NCI-H187 treated with DMSO at 0.1 percent for 48 hours (cell line): Measurements from ENCODE around the gene LHB.
"Not testable (repeated sequence)": the region's sequence is repeated elsewhere in the genome, so short reads cannot be mapped to it uniquely, and the experiment has no call there.

Source experiments
- DNase-seq: peaks from one replicate; lab custom pipeline; 2025; lab: John Stamatoyannopoulos, UW

The LHB gene

DNA sequence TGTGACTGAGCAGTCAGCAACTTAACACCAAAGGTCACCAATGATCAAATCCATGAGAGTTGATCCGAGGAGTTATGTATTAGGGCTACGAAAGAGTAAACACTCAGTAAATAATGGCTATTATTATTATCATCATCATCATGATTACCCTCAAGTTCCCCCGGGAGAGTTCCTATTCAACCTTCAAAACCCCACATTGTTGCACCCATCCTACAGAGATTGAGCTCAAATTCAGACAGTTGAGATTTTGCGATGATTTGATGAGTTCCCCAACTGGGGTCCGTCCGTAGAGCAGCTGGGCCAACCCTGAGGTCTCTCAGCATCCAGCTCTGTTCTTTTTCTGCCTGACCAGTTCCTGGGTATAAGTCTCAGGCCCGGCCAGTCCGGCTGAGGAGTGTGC lies 21.2 kb upstream of the LHB start:
- DNase-seq = not testable (repeated sequence)

- DNase-seq = not testable (repeated sequence)
These were observed 19.9 kb upstream of the LHB start, which contains the start of gene CGB1 for GRCh38 chr19:49036815-49037214. CGB1 (minus strand) TSS chr19:49036895; CDS start chr19:49036711, 184 bp downstream.

- DNase-seq = not testable (repeated sequence)
These were observed 14.9 kb upstream of the LHB start, which contains the start of gene CGB2 for GRCh38 chr19:49031642-49032301. CGB2 (plus strand) TSS chr19:49031890; CDS start chr19:49032096, 206 bp downstream.

GRCh38 chr19:49030323-49030722 lies 13.4 kb upstream of the LHB start:
- not testable (repeated sequence) for DNase-seq

DNA sequence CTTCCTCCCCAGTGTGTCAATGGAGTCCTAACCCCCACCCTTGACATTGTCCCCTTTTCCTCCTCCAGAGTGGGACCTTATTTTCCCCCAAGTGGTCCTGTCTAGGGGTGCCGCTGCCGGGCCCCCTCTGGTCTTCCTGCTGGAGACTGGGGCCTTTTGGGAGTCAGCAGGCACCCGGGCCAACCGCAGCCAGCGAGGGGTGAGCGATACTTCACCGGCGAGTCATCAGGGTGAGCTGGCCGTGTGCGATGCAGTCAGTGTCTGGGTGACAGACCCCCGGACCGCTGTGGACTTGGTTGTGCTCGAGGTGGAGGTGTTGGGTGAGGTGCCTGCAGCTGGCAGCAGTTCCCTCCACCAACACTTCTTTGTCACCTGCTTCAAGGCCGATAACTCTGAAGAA lies 12.9 kb upstream of the LHB start:
- DNase-seq = not testable (repeated sequence)

- not testable (repeated sequence) for DNase-seq
These were observed 11.8 kb upstream of the LHB start for GRCh38 chr19:49028686-49029085.

DNA sequence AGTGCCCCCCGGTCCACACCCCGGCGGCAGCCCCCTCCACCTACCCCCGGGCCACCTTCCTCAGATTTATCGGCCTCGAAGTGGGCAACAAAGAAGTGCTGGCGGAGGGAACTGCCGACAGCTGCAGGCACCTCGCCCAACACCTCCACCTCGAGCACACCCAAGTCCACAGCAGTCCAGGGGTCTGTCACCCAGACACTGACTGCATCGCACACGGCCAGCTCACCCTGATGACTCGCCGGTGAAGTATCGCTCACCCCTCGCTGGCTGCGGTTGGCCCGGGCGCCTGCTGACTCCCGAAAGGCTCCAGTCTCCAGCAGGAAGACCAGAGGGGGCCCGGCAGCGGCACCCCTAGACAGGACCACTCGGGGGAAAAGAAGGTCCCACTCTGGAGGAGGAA lies 8.7 kb upstream of the LHB start:
- not testable (repeated sequence) for DNase-seq

- not testable (repeated sequence) for DNase-seq
These were observed 8.2 kb upstream of the LHB start for GRCh38 chr19:49025088-49025487.

GRCh38 chr19:49024233-49024632 lies 7.3 kb upstream of the LHB start, which contains the start of gene CGB3:
CGB3 (minus strand) TSS chr19:49024333; CDS start chr19:49023971, 362 bp downstream.
- DNase-seq = not testable (repeated sequence)

- DNase-seq = no peak
These were observed 5.2 kb upstream of the LHB start for GRCh38 chr19:49022116-49022515.

- no peak for DNase-seq
These were observed 4.3 kb upstream of the LHB start for GRCh38 chr19:49020931-49021895.

- DNase-seq = no peak
These were observed 3.5 kb upstream of the LHB start for GRCh38 chr19:49020342-49020741.

GRCh38 chr19:49019242-49019932 lies 2.5 kb upstream of the LHB start:
- peak; percentile 26 for DNase-seq

DNA sequence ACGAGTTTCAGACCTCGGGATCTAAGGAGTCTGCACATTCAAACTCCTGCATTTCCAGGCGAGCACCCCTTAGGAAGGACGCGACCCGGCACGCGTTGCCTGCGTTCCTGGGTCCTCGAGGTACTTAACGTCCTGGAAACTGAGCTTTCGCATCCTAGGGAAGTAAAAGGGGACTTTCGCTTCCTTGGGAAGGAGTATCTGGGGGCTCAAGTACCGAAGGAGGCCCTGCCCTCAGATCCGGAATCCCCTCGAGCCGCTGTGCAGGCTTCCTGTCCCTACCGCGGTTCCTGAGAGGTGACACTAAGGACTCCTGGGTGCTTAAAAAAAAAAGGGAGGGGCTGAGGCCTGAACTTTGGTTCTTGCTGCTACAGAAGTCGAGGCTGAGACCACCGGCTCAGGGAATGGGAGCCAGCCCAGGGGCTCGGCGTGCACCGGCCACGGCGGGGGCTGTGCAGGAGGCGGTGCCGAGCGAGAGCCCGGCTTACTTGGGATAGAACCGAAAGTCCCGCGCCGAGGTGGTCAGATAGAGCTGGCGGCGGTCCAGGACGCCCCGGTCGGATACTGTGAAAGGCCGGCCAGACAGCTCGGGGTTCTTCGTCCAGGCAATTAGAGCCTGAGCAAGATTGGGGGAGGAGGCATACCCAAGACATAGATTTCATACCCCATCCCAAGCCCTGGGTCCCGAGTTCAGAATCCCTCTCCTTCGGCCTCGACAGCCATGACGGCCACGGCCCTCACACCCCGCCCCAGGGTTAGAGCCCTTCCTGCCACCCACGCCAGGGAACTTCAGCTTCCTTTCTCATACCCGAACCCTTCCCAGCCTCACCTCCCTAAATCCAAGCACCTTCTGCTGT lies 1.7 kb upstream of the LHB start:
- DNase-seq = not testable (repeated sequence)

GRCh38 chr19:49017666-49018351 lies 918 bp upstream of the LHB start:
- no peak for DNase-seq

DNA sequence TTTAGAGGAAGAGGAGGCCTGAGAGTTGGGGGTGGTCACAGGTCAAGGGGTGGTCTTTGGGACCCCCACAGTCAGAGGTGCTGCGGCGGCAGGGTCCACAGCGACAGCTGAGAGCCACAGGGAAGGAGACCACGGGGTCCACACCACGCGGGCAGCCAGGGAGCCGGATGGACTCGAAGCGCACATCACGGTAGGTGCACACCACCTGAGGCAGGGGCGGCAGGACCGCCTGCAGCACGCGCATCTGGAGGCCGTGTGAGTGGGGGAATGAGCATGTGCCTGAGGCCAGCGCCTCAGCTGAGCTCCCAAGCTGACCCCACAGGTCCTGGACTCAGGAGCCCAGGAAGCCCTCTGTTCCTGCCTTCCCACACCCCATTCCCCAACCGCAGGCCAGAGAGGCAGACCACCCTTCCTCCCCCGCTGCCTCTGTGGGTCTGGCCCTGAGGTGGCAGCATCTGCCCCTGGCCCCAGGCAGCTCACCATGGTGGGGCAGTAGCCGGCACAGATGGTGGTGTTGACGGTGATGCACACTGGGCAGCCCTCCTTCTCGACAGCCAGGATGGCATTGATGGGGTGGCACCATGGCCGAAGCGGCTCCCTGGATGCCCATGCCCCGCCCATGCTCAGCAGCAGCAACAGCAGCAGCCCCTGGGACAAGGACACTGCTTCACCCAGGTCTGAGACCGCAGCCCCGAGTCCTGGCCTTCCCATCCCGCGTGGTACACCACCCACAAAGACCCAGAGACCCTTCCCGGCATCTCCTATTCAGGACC lies 638 bp downstream of the LHB start:
- DNase-seq = no peak

- no peak for DNase-seq
These were observed 2.0 kb downstream of the LHB start for GRCh38 chr19:49014870-49015255.

DNA sequence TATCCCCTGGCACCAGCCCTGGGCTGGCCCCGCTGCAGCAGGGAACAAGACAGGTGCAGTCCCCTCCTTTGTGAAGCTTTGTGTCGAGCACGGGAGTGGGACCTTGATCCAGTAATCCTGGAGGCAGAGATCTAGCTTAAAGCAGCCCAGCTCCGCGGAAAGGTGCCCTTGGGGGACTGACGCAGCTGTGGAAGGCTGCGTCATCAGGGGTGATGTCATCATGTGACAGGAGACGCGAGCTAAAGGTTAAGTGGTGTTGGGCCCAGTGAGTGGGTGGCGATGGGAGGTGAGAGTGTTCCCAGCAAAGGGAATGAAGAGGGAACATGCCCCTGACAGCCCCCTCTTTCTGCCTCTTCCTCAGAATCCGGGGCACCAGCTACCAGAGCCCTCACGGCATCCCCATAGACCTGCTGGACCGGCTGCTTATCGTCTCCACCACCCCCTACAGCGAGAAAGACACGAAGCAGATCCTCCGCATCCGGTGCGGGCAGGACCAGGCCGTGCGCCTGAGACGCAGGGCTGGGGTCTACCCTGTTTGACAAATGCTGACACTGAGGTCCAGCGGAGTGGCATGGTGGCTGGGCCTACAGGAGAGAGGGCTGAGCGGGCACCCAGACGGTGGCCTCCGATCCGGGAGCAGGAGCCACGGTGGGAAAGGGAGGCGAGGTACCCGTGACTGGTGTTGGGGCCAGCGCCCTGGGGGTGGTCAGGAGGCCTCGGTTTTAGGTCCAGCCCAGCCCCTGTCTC lies 2.6 kb downstream of the LHB start:
- no peak for DNase-seq

DNA sequence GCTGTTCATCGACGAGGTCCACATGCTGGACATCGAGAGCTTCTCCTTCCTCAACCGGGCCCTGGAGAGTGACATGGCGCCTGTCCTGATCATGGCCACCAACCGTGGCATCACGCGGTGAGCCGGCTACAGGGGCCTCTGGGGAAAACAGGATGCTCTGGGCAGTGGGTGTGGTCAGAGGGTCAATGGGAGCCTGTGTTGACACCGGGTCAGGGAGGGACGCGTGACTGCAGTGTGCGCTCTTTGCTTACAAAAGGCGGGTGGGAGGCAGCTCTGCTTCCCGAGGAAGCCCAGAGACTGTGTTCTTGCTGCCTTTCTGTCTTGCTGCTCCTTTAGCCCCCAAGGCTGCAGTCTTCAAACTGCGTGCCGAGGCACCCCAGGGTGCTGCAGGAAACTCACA lies 5.7 kb downstream of the LHB start:
- DNase-seq = no peak
